Upper lobe of left lung (tissue), 6 donors: ENCODE results near the gene SEMA4D. TPM values are rescaled to one million over a fixed set of nuclear protein-coding genes. Genes with fewer than 3 reads are reported as not detected.

Experiments used
- ATAC-seq, 2 donors: fragments of 200-7000 bp; cut with Tn5 transposase; one replicate each; pipeline ENCODE4 v1.9.1; 2022; ENCODE audit warnings: mild to moderate bottlenecking in 2 of 2, moderate library complexity in 2 of 2; ENCODE audit not compliant: low FRiP score in 2 of 2
- DNase-seq, 2 donors: peaks; one replicate each; pipeline ENCODE4 v3.0.0-alpha.2; 2019 to 2020
- H3K27ac ChIP-seq, 4 donors: fragments of 200-600 bp; sonication (generic); one replicate each; pipeline ENCODE4 v1.5.1; 2016 to 2019
- H3K27me3 ChIP-seq, 4 donors: fragments of 200-600 bp; sonication (generic); one replicate each; pipeline ENCODE4 v1.5.1; 2017 to 2019
- H3K36me3 ChIP-seq, 4 donors: fragments of 200-600 bp; sonication (generic); one replicate each; pipeline ENCODE4 v1.5.1; 2016 to 2019
- H3K4me1 ChIP-seq, 4 donors: fragments of 200-600 bp; sonication (generic); one replicate each; pipeline ENCODE4 v1.5.1; 2018 to 2019
- H3K4me3 ChIP-seq, 4 donors: fragments of 200-600 bp; sonication (generic); one replicate each; pipeline ENCODE4 v1.5.1; 2017 to 2019; ENCODE audit warnings: mild to moderate bottlenecking in 2 of 4, moderate library complexity in 1 of 4
- H3K9me3 ChIP-seq, 4 donors: fragments of 200-600 bp; sonication (generic); one replicate each; pipeline ENCODE4 v1.5.1; 2018 to 2019
- EP300 ChIP-seq, 4 donors: sonication (generic); formaldehyde crosslinking; IDR thresholded peaks; one replicate each; pipeline ENCODE4 v1.5.1; 2017; ENCODE audit warnings: antibody characterized with exemption in 4 of 4, control low read depth in 2 of 4
- POLR2A ChIP-seq, 4 donors: fragments of 450-650 bp; IDR thresholded peaks; one replicate each; pipeline ENCODE4 v1.5.1; 2016 to 2017; ENCODE audit warnings: antibody characterized with exemption in 4 of 4, mild to moderate bottlenecking in 2 of 4
- POLR2AphosphoS5 ChIP-seq, 2 donors: sonication (generic); formaldehyde crosslinking; IDR thresholded peaks; one replicate each; pipeline ENCODE4 v1.5.1; 2017; ENCODE audit warnings: antibody characterized with exemption in 2 of 2
- WGBS, 2 donors: methylation state at CpG; one replicate each; pipeline ENCODE4 v1.1.5; 2017 to 2018; 5-methylcytosine and 5-hydroxymethylcytosine counted together
- total RNA-seq, 6 donors: library from RNA; depleted of rRNA in 4 of 6; stranded (reverse); fragments of >200 nt in 4 of 6; gene quantifications; one replicate each; pipeline versions ENCODE4 v1.1.0 to v1.2.1, GENCODE V29; 2016 to 2021
- TF ChIP-seq, protein P1 (sequence below), 6 experiments: fragments of 450-650 bp in 4 of 6; fragments of 200-600 bp in 2 of 6; sonication (generic) in 2 of 6; IDR thresholded peaks; one replicate each; pipeline ENCODE4 v1.5.1; 2016 to 2019; ENCODE audit warnings: antibody characterized with exemption in 6 of 6
- donor health status: DM: no; HTN: no; CAD: no; lungs with moderate emphysema.
- donor health status: DM: no; HTN: yes; CAD: no; lungs with severe emphysema.

Gene SEMA4D
- total RNA-seq, 6 donors from 2014 or later, result 24.6 to 61.3 (median 41.8) TPM

DNA sequence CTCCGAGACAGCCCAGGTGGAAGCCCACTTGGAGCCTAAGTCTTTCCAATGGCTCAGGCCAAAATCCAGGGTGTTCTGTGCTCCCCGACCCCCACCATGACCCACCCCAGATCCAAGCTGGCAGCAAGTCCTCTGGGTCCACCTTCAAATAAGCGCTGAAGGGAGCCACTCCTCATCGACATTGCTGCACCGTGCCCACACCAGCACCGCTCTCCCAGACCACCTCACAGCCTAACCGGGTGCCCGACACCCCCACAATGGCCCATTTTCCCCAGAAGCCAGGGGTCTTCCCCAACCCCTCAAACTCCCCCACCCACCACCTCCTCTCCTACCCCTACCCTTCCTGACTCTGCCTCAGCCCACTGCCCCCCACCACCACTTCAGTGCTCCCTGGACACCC is 50.5 kb downstream of the SEMA4D start:
- DNase-seq (no peak), ATAC-seq (no peak)
- Histone ChIP-seq H3K36me3 (no peaks in the 10 kb centered on the region), H3K4me3 (no peak overlapping the region), H3K4me1 (peaks cover 0 to 12% (median 8%) of the 10 kb centered on the region in 4 donors), H3K27me3 (no peaks in the 10 kb centered on the region), H3K27ac (no peak overlapping the region), H3K9me3 (no peaks in the 10 kb centered on the region)
- WGBS, 2 donors, result 94 to 97% methylated on average over 8 of the region's 8 CpGs
- TF ChIP-seq POLR2A (IDR thresholded peaks at IDR 0.05), result no peak
- no peak for TF ChIP-seq POLR2AphosphoS5 (IDR thresholded peaks at IDR 0.05)
- TF ChIP-seq, protein P1, sequence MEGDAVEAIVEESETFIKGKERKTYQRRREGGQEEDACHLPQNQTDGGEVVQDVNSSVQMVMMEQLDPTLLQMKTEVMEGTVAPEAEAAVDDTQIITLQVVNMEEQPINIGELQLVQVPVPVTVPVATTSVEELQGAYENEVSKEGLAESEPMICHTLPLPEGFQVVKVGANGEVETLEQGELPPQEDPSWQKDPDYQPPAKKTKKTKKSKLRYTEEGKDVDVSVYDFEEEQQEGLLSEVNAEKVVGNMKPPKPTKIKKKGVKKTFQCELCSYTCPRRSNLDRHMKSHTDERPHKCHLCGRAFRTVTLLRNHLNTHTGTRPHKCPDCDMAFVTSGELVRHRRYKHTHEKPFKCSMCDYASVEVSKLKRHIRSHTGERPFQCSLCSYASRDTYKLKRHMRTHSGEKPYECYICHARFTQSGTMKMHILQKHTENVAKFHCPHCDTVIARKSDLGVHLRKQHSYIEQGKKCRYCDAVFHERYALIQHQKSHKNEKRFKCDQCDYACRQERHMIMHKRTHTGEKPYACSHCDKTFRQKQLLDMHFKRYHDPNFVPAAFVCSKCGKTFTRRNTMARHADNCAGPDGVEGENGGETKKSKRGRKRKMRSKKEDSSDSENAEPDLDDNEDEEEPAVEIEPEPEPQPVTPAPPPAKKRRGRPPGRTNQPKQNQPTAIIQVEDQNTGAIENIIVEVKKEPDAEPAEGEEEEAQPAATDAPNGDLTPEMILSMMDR (IDR thresholded peaks at IDR 0.05), result no peak
- no peak for TF ChIP-seq EP300 (IDR thresholded peaks at IDR 0.05)

DNA sequence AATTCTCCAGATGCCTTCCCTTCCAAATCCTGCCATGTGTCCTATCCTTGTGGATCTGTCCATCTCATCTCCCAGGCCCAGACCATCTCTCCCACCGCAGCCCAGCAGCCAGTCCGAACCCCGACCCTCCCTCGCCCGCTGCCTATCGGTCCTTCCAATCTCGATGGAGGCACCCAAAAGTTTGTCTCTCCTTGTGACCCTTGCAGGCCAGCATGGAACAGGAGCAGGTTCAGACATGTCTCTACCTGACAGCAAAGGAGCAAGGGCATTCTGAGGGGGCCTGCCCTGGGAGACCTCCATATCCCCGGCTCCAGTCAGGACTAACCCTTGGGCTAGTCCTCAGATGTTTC is 51.0 kb downstream of the SEMA4D start:
- H3K27ac ChIP-seq, result no peak overlapping the region
- TF ChIP-seq POLR2AphosphoS5 (IDR thresholded peaks at IDR 0.05) (no peak), EP300 (IDR thresholded peaks at IDR 0.05) (no peak), POLR2A (IDR thresholded peaks at IDR 0.05) (no peak)
- TF ChIP-seq, protein P1 (IDR thresholded peaks at IDR 0.05), result no peak
- H3K27me3 ChIP-seq, result no peaks in the 10 kb centered on the region
- peaks cover 0 to 15% (median 13%) of the 10 kb centered on the region in 4 donors for H3K4me1 ChIP-seq
- WGBS, 2 donors, result 89 to 98% methylated on average over 7 to 8 of the region's 8 CpGs
- DNase-seq, result no peak
- no peak for ATAC-seq
- H3K9me3 ChIP-seq, result no peaks in the 10 kb centered on the region
- H3K4me3 ChIP-seq, result no peak overlapping the region
- no peaks in the 10 kb centered on the region for H3K36me3 ChIP-seq

DNA sequence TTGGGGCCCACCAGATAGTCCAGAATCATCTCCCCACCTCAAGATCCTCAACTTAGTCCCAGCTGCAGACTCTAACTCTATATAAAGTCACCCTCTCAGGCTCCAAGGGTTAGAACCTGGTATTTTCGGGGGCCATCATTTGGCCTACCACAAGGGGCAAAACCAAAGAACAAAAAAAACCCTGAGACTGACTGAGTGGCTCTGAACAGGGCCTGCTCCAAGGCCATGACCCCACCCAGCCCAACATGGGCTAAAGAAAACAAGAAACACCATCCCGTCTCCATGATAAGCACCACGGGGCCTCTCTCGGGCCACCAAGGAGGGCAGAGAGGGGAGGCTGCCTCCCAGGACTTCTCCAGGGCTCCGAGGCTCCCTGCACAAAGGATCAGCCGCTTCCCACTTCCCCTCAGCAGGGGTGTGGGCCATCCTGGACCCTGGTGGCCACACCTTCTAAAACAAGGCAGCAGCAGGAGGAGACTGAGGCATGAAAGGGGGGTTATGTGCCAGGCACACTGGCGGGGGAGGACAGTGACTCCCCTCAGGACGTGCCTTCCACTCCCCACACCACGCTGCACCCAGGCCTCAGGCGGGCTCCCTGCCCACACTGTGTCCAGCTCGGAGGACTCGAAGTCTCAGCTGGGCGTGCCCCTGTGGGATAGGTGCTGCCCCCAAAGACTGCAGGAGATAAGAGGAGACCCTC is 51.5 kb downstream of the SEMA4D start:
- TF ChIP-seq POLR2A (IDR thresholded peaks at IDR 0.05), result no peak
- TF ChIP-seq, protein P1 (IDR thresholded peaks at IDR 0.05), result no peak
- TF ChIP-seq EP300 (IDR thresholded peaks at IDR 0.05), result no peak
- no peak for TF ChIP-seq POLR2AphosphoS5 (IDR thresholded peaks at IDR 0.05)
- H3K4me1 ChIP-seq, result peaks cover 4 to 21% (median 18%) of the 10 kb centered on the region in 4 donors
- no peak overlapping the region for H3K4me3 ChIP-seq
- DNase-seq (peak in 1 of 2 donors; percentile 55), ATAC-seq (no peak)
- H3K27me3 ChIP-seq, result no peaks in the 10 kb centered on the region
- no peaks in the 10 kb centered on the region for H3K9me3 ChIP-seq
- H3K36me3 ChIP-seq, result no peaks in the 10 kb centered on the region
- 94 to 96% methylated on average over 8 to 13 of the region's 13 CpGs for WGBS, 2 donors
- H3K27ac ChIP-seq, result no peak overlapping the region

DNA sequence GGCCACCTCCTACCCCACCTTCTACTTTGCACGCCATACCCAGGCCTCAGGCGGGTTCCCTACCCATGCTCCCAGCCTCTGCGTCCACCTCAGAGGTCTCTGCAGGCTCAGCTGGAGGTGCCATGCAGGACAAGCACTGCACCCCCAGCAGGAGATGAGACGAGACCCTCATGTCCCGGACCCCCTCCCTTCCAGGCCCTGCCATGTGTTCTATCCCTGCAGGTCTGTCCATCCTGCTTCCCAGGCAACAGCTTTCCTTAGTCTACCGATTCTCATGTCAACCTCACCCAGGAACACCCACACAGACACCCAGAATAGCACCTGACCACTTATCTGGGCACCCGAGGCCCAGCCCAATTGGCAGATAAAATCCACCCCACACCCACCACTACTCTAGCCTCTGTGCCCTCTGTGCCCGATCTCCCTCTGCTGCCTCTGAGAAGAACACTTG is 52.1 kb downstream of the SEMA4D start:
- H3K4me3 ChIP-seq, result no peak overlapping the region
- no peak overlapping the region for H3K27ac ChIP-seq
- TF ChIP-seq POLR2AphosphoS5 (IDR thresholded peaks at IDR 0.05) (no peak), POLR2A (IDR thresholded peaks at IDR 0.05) (no peak), EP300 (IDR thresholded peaks at IDR 0.05) (no peak)
- TF ChIP-seq, protein P1 (IDR thresholded peaks at IDR 0.05), result no peak
- DNase-seq, result no peak
- peaks cover 10 to 26% (median 24%) of the 10 kb centered on the region in 4 donors for H3K4me1 ChIP-seq
- no peaks in the 10 kb centered on the region for H3K36me3 ChIP-seq
- no peaks in the 10 kb centered on the region for H3K9me3 ChIP-seq
- WGBS, 2 donors, result 85 to 92% methylated on average over 4 to 8 of the region's 8 CpGs
- H3K27me3 ChIP-seq, result no peaks in the 10 kb centered on the region
- no peak for ATAC-seq
